ENCODE measurements around the gene MTMR4.
A peak's percentile ranks its signal among the peaks of the same experiment; 100 is the strongest.

The MTMR4 gene

DNA sequence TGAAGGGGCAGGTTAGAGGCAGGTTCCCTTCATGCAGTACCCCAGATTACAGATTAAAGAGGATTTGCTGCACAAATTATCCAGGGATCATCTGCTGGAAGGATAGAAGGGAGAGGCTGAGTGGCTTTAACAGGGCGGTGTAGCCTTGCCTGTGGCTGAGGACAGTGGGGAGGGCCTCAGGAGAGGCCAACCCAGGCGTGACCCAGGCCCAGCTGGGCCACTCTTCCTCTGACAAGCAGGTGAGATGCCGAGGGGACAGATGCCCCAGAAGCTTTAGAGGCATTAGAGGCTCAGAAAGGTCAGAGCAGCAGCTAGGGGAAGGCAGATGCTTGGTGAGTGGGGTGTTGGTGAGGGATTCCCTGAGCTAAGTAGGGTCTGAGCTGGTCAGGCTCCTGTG, 18.1 kb upstream of the MTMR4 start:
- DNase-seq (ENCODE audit: low read depth), result no peak
- H3K4me3 ChIP-seq (ENCODE audit: low read length), result no peak overlapping the region

DNA sequence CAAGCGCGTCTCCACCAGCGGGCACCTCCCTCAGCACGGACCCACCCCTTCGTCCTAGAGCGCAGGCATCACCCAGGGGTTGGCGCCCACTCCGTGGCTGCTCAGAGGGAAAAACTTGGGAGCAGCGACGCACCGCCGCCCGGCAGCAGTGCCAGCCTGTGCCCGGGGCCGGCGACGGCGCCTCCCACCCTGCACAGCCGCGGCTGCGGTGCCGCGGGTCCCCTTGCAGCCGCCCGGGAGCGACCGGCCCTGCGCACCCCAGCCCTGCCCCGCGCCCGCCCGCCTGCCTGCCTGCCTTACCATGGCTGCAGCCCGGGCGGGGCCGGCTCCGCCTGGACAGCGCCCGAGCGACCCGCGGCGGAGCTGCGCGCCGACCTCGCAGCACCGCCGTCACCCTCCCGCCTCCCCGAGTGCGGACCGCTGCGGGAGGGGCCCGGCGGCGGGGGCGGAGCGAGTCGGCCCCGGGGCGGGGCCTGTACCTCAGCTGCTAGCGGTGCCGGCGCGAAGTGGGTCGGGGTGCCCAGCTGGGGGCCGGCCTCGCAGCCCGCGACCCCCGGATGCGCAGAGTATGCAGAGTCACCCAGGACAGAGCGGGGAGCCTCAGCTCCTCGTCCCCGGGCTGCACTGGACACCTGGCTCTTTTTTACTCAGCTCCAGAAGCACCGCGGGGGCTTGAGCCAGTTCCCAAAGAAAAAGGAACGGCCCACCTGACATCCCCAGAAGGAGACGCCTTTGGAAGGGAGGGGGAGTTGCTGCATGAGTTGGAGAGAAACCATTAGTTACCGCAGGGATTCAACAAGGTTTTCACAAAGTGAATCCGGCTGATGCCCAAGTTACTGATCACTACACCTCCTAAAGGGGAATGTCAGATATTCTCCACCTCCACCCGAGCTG, 17.5 kb upstream of the MTMR4 start:
- DNase-seq (ENCODE audit: low read depth), result peak; percentile 53
- H3K4me3 ChIP-seq (ENCODE audit: low read length), result peak overlapping the region; percentile 28
- TF ChIP-seq, protein P1, sequence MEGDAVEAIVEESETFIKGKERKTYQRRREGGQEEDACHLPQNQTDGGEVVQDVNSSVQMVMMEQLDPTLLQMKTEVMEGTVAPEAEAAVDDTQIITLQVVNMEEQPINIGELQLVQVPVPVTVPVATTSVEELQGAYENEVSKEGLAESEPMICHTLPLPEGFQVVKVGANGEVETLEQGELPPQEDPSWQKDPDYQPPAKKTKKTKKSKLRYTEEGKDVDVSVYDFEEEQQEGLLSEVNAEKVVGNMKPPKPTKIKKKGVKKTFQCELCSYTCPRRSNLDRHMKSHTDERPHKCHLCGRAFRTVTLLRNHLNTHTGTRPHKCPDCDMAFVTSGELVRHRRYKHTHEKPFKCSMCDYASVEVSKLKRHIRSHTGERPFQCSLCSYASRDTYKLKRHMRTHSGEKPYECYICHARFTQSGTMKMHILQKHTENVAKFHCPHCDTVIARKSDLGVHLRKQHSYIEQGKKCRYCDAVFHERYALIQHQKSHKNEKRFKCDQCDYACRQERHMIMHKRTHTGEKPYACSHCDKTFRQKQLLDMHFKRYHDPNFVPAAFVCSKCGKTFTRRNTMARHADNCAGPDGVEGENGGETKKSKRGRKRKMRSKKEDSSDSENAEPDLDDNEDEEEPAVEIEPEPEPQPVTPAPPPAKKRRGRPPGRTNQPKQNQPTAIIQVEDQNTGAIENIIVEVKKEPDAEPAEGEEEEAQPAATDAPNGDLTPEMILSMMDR (IDR thresholded peaks at IDR 0.05; ENCODE audit: insufficient read depth, low read depth, low read length, missing control alignments), result no peak

More for the DNA sequence above, 18.1 kb upstream of the MTMR4 start:
- TF ChIP-seq, protein P1 (IDR thresholded peaks at IDR 0.05; ENCODE audit: insufficient read depth, low read depth, low read length, missing control alignments), result no peak

DNA sequence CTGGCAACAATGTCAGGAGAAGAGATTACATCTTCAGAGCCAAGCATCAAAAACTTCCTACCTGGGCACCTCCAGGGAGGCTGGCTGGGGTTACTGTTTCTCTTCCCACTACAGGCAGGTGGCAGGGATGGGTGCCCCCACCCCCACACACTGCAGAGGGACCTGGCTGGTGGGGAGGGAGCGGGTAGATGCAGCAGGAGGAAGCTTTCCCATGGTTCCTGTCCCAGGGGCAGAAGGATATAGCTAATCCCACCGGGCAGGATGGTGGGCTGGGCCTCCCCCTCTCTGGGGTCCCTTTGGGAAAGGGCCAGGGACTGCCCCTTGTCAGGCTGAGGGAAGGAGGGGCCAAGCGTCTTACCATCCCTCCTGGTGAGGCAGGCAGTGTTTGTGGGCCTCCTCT, 16.7 kb upstream of the MTMR4 start:
- H3K4me3 ChIP-seq (ENCODE audit: low read length), result no peak overlapping the region
- DNase-seq (ENCODE audit: low read depth), result no peak
- TF ChIP-seq, protein P1 (IDR thresholded peaks at IDR 0.05; ENCODE audit: insufficient read depth, low read depth, low read length, missing control alignments), result no peak

DNA sequence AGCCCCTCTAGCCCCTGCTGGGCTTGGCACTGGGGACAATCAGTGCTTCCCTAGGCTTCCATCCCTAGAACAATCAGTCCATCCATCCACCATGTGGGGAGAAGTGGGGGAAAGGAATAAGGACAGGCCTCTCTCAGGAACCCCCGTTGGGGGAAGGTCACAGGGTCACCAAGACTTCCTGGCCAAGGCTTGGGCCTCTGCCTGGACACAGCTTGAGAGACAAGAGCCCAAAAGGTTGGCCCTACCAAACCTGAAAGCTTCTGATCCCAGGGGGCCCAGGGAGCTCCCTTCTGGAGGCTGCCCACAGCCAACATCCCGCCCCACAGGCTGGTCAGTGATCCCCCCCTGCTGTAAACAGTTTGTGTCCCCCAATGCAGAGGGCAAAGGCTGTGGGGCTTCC, 16.2 kb upstream of the MTMR4 start:
- TF ChIP-seq, protein P1 (IDR thresholded peaks at IDR 0.05; ENCODE audit: insufficient read depth, low read depth, low read length, missing control alignments), result no peak
- no peak overlapping the region for H3K4me3 ChIP-seq (ENCODE audit: low read length)
- no peak for DNase-seq (ENCODE audit: low read depth)

DNA sequence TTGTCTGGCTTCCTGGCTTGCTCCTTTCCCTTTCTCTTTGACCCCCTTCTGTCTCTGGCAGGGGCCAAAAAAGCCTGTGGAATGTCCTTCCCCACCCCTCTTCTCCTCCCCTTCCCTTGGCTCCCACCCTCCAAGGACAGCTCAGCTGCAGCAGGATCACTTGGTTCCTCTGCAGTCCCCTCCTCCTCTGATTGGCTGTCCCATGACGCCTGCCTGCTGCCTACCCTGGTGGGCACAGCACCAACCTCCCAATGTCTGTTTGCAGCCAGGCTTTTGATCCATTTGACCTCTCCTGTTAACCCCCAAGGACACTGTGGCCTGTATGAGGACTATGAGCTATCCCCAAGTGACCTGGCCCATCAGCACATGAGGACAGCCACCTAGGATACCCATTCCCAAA, 14.8 kb upstream of the MTMR4 start:
- TF ChIP-seq, protein P1 (IDR thresholded peaks at IDR 0.05; ENCODE audit: insufficient read depth, low read depth, low read length, missing control alignments), result no peak
- no peak overlapping the region for H3K4me3 ChIP-seq (ENCODE audit: low read length)
- no peak for DNase-seq (ENCODE audit: low read depth)

DNA sequence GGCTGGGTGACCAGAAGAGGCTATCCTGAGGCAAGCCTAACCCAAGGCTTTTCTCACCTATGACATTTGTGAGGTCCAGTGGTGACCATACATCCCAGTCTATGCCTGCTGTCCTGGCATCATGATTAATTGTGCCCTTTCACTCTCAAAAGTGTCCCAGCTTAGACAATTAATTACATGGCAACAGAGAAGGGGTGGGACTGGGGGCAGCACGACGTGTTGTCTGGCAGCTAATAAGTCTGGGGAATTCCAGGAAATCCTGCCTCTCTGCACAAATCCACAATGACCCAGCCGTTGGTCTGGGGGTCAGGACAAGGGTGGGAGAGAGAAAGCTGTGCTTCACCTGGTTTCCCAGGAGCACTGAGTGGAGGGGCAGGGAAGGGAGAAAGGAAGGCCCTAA, 14.0 kb upstream of the MTMR4 start:
- no peak for DNase-seq (ENCODE audit: low read depth)
- H3K4me3 ChIP-seq (ENCODE audit: low read length), result no peak overlapping the region
- TF ChIP-seq, protein P1 (IDR thresholded peaks at IDR 0.05; ENCODE audit: insufficient read depth, low read depth, low read length, missing control alignments), result no peak

DNA sequence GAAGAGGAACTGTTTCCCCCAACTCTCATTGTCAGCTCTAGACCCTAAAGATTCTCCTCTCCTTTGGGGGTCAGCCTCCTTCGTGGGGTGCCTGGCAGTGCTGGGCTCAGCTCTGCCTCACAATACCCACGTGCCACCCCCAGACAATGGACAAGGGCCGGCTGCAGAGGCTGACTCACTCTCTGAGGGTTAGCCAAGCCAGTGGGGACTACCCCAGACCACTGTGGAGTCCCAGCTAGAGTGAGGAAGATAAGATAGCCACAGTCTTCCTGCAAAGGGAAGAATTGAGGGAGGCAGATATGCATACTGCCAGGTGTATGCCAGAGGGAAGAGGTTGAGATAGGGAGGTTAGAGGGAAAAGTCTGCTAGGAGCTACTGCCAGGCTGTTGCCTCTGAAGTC, 13.5 kb upstream of the MTMR4 start:
- no peak for DNase-seq (ENCODE audit: low read depth)

More for the DNA sequence above, 13.5 kb upstream of the MTMR4 start:
- TF ChIP-seq, protein P1 (IDR thresholded peaks at IDR 0.05; ENCODE audit: insufficient read depth, low read depth, low read length, missing control alignments), result no peak
- H3K4me3 ChIP-seq (ENCODE audit: low read length), result no peak overlapping the region
